GM23338 (cell line): ENCODE data around the gene ATP13A2. TPM values are rescaled to one million over a fixed set of nuclear protein-coding genes. Genes with fewer than 3 reads are reported as not detected.

Experiments used
- ATAC-seq: fragments of 200-7000 bp; cut with Tn5 transposase; 3 replicates; pipeline ENCODE4 v1.9.1; 2020
- DNase-seq: peaks from one replicate; pipeline ENCODE4 v3.0.0-alpha.2; 2015; ENCODE audit warnings: low spot score
- H2AFZ ChIP-seq: fragments of 200-600 bp; sonication (generic); 2 replicates; pipeline ENCODE4 v1.8.0; 2016; ENCODE audit warnings: antibody characterized with exemption, mild to moderate bottlenecking, moderate library complexity
- H3F3A ChIP-seq: fragments of 200-600 bp; sonication (generic); replicated peaks from 2 replicates; pipeline ENCODE4 v1.8.0; 2017; ENCODE audit warnings: antibody characterized with exemption, mixed run types, low read depth
- H3K27ac ChIP-seq: fragments of 200-600 bp; sonication (generic); 2 replicates; pipeline ENCODE4 v1.6.1; 2016; ENCODE audit warnings: low read depth
- H3K27me3 ChIP-seq: fragments of 200-600 bp; sonication (generic); 2 replicates; pipeline ENCODE4 v1.8.0; 2016; ENCODE audit warnings: mild to moderate bottlenecking, mixed run types, moderate library complexity; ENCODE audit not compliant: insufficient read depth
- H3K36me3 ChIP-seq: fragments of 200-600 bp; sonication (generic); 2 replicates; pipeline ENCODE4 v1.8.0; 2016; ENCODE audit warnings: mild to moderate bottlenecking; ENCODE audit not compliant: insufficient read depth
- H3K4me1 ChIP-seq: fragments of 200-600 bp; sonication (generic); 2 replicates; pipeline ENCODE4 v1.8.0; 2016; ENCODE audit warnings: mild to moderate bottlenecking, moderate library complexity; ENCODE audit not compliant: insufficient read depth
- H3K4me2 ChIP-seq: fragments of 200-600 bp; sonication (generic); 2 replicates; pipeline ENCODE4 v1.7.1; 2017; ENCODE audit warnings: mixed run types
- H3K4me3 ChIP-seq: fragments of 200-600 bp; sonication (generic); 2 replicates; pipeline ENCODE4 v1.6.1; 2016; ENCODE audit warnings: mixed run types
- H3K79me2 ChIP-seq: fragments of 200-600 bp; sonication (generic); replicated peaks from 2 replicates; pipeline ENCODE4 v1.8.0; 2017; ENCODE audit warnings: mild to moderate bottlenecking; ENCODE audit not compliant: insufficient read depth
- H3K9me2 ChIP-seq: fragments of 200-600 bp; sonication (generic); 2 replicates; pipeline ENCODE4 v1.8.0; 2017; ENCODE audit not compliant: insufficient read depth
- H4K20me1 ChIP-seq: fragments of 200-600 bp; sonication (generic); replicated peaks from 2 replicates; pipeline ENCODE4 v1.8.0; 2017; ENCODE audit warnings: mild to moderate bottlenecking; ENCODE audit not compliant: insufficient read depth
- H3K27ac Mint-ChIP-seq: 2 replicates; pipeline ENCODE4 v1.8.0; 2020; ENCODE audit warnings: inconsistent platforms, mild to moderate bottlenecking, moderate library complexity, mixed read lengths
- H3K27me3 Mint-ChIP-seq: 3 replicates; pipeline ENCODE4 v1.8.0; 2022; ENCODE audit warnings: low read depth, mild to moderate bottlenecking, moderate library complexity, mixed read lengths, inconsistent platforms; ENCODE audit not compliant: insufficient read depth, poor library complexity
- H3K36me3 Mint-ChIP-seq: 3 replicates; pipeline ENCODE4 v1.8.0; 2021; ENCODE audit warnings: low read depth, mild to moderate bottlenecking, inconsistent platforms, moderate library complexity, mixed read lengths
- H3K4me1 Mint-ChIP-seq: 3 replicates; pipeline ENCODE4 v1.8.0; 2020; ENCODE audit warnings: mild to moderate bottlenecking, inconsistent platforms, mixed read lengths
- H3K4me3 Mint-ChIP-seq: 3 replicates; pipeline ENCODE4 v1.8.0; 2021; ENCODE audit warnings: moderate library complexity, mild to moderate bottlenecking, inconsistent platforms, mixed read lengths
- H3K9me3 Mint-ChIP-seq: 3 replicates; pipeline ENCODE4 v1.8.0; 2020; ENCODE audit warnings: moderate library complexity, mild to moderate bottlenecking, inconsistent platforms, mixed read lengths
- CREB1 ChIP-seq: fragments of 250-450 bp; sonication (Bioruptor Pico); IDR thresholded peaks from 2 replicates; pipeline ENCODE4 v1.5.0; 2020; ENCODE audit warnings: low read depth, mild to moderate bottlenecking, moderate library complexity
- EZH2 ChIP-seq: fragments of 200-600 bp; sonication (generic); IDR thresholded peaks from one replicate; pipeline ENCODE4 v1.8.0; 2017; ENCODE audit warnings: antibody characterized with exemption, mild to moderate bottlenecking, low read depth; ENCODE audit not compliant: unreplicated experiment
- EZH2phosphoT487 ChIP-seq: fragments of 200-600 bp; sonication (generic); IDR thresholded peaks from one replicate; pipeline ENCODE4 v1.8.1; 2018; ENCODE audit warnings: antibody characterized with exemption; ENCODE audit not compliant: unreplicated experiment
- NANOG ChIP-seq: IDR thresholded peaks from 2 replicates; pipeline ENCODE4 v1.6.1; 2016; ENCODE audit warnings: antibody characterized with exemption, borderline replicate concordance
- POLR2AphosphoS5 ChIP-seq: IDR thresholded peaks from 2 replicates; pipeline ENCODE4 v1.6.1; 2016; ENCODE audit warnings: antibody characterized with exemption, low read depth
- REST ChIP-seq: IDR thresholded peaks from one replicate; pipeline ENCODE4 v1.6.1; 2018; ENCODE audit warnings: antibody characterized with exemption; ENCODE audit not compliant: unreplicated experiment
- STAT1 ChIP-seq: IDR thresholded peaks from one replicate; pipeline ENCODE4 v1.6.1; 2016; ENCODE audit warnings: antibody characterized with exemption; ENCODE audit not compliant: unreplicated experiment
- ZNF114 ChIP-seq: fragments of 250-450 bp; sonication (Bioruptor Pico); IDR thresholded peaks from 2 replicates; pipeline ENCODE4 v1.5.0; 2020; ENCODE audit warnings: mild to moderate bottlenecking, moderate library complexity
- ZNF331 ChIP-seq: fragments of 250-450 bp; sonication (Bioruptor Pico); IDR thresholded peaks from 2 replicates; pipeline ENCODE4 v1.5.0; 2020; ENCODE audit warnings: low read depth, mild to moderate bottlenecking, moderate library complexity
- ZNF462 ChIP-seq: fragments of 250-450 bp; sonication (Bioruptor Pico); IDR thresholded peaks from 2 replicates; pipeline ENCODE4 v1.5.0; 2020; ENCODE audit warnings: mild to moderate bottlenecking, moderate library complexity
- polyA plus RNA-seq: library from polyadenylated mRNA; unstranded; fragments of >200 nt; fragmentation: Nextera tagmentation; extraction: Ambion mirVana; gene quantifications from 2 replicates; pipeline ENCODE4 v1.2.1, GENCODE V29; 2016
- total RNA-seq: library from RNA; depleted of rRNA; stranded (reverse); fragments of >200 nt; shearing (Covaris generic); gene quantifications from 2 replicates; pipeline ENCODE4 v1.2.3, GENCODE V29; 2014

The ATP13A2 gene
- total and polyA plus RNA-seq, 2 experiments from 2014 or later, result 30.1 to 87.7 TPM

- H3K36me3 Mint-ChIP-seq, result peaks cover 37% of the 10 kb centered on the region; the same call in 2 of the 3 replicates
- H3K4me1 Mint-ChIP-seq, result no peaks in the 10 kb centered on the region
These were observed 27.8 kb upstream of the ATP13A2 start for GRCh38 chr1:17039522-17039921.

More at GRCh38 chr1:17039522-17039921, 27.8 kb upstream of the ATP13A2 start:
- peaks cover 12% of the 10 kb centered on the region for H3K4me1 ChIP-seq
- no peak overlapping the region for H3K4me3 ChIP-seq
- Mint-ChIP-seq H3K27ac (no peak overlapping the region), H3K4me3 (no peak overlapping the region), H3K9me3 (no peaks in the 10 kb centered on the region), H3K27me3 (no peaks in the 10 kb centered on the region)
- TF ChIP-seq NANOG, result no peak
- no peak for TF ChIP-seq POLR2AphosphoS5
- no peak for TF ChIP-seq EZH2
- TF ChIP-seq CREB1, result no peak
- TF ChIP-seq REST, result no peak
- no peak for TF ChIP-seq EZH2phosphoT487
- TF ChIP-seq STAT1, result no peak
- TF ChIP-seq ZNF114 (CRISPR knock-in tag), result no peak
- no peak for TF ChIP-seq ZNF462
- TF ChIP-seq ZNF331, result no peak
- peaks cover 31% of the 10 kb centered on the region for H3K36me3 ChIP-seq
- ATAC-seq, result no peak
- peaks cover 7% of the 10 kb centered on the region; the same call in 1 of the 2 replicates for H3K79me2 ChIP-seq
- no peak for DNase-seq
- H2AFZ ChIP-seq, result no peak overlapping the region
- H4K20me1 ChIP-seq, result peaks cover 3% of the 10 kb centered on the region
- no peaks in the 10 kb centered on the region for H3K27me3 ChIP-seq
- no peaks in the 10 kb centered on the region; the same call in 1 of the 2 replicates for H3F3A ChIP-seq
- H3K9me2 ChIP-seq, result no peaks in the 10 kb centered on the region
- no peak overlapping the region for H3K27ac ChIP-seq
- no peak overlapping the region for H3K4me2 ChIP-seq
